Lower leg skin (tissue), 3 donors: Measurements from ENCODE around the gene FGD4.
"Not testable (repeated sequence)": the region's sequence is repeated elsewhere in the genome, so short reads cannot be mapped to it uniquely, and the experiment has no call there.

Experiments
- POLR2A ChIP-seq, 2 donors: fragments of 450-650 bp; IDR thresholded peaks; one replicate each; pipeline ENCODE4 v1.6.1; 2016 to 2017; ENCODE audit warnings: antibody characterized with exemption in 2 of 2, mild to moderate bottlenecking in 1 of 2, moderate library complexity in 1 of 2
- TF ChIP-seq, protein P1 (sequence below), 3 donors: fragments of 450-650 bp; IDR thresholded peaks; one replicate each; pipeline ENCODE4 v1.5.1; 2016; ENCODE audit warnings: antibody characterized with exemption in 3 of 3, mild to moderate bottlenecking in 3 of 3, moderate library complexity in 2 of 3

- TF ChIP-seq, protein P1, sequence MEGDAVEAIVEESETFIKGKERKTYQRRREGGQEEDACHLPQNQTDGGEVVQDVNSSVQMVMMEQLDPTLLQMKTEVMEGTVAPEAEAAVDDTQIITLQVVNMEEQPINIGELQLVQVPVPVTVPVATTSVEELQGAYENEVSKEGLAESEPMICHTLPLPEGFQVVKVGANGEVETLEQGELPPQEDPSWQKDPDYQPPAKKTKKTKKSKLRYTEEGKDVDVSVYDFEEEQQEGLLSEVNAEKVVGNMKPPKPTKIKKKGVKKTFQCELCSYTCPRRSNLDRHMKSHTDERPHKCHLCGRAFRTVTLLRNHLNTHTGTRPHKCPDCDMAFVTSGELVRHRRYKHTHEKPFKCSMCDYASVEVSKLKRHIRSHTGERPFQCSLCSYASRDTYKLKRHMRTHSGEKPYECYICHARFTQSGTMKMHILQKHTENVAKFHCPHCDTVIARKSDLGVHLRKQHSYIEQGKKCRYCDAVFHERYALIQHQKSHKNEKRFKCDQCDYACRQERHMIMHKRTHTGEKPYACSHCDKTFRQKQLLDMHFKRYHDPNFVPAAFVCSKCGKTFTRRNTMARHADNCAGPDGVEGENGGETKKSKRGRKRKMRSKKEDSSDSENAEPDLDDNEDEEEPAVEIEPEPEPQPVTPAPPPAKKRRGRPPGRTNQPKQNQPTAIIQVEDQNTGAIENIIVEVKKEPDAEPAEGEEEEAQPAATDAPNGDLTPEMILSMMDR (IDR thresholded peaks at IDR 0.05): not testable (repeated sequence)
- not testable (repeated sequence) for TF ChIP-seq POLR2A (IDR thresholded peaks at IDR 0.05)
Measured at GRCh38 chr12:32525802-32526201, 126.4 kb downstream of the FGD4 start.
